CD14-positive monocyte (primary cell): ENCODE measurements around the gene RANBP3. TPM values are rescaled to one million over a fixed set of nuclear protein-coding genes. Genes with fewer than 3 reads are reported as not detected.

ENCODE experiments used
- DNase-seq, 3 donors: peaks; one replicate each; pipeline ENCODE4 v3.0.0-alpha.2; 2011 to 2022
- H2AFZ ChIP-seq: 2 replicates; pipeline ENCODE4 v1.6.0; 2012; ENCODE audit warnings: mild to moderate bottlenecking, low read depth, low read length, inconsistent platforms; ENCODE audit not compliant: insufficient read depth, poor library complexity, severe bottlenecking
- H3K27ac ChIP-seq, 2 donors: 1 replicate in 1 of 2; 2 replicates in 1 of 2; pipeline ENCODE4 v1.5.1; 2012 to 2013; ENCODE audit warnings: low read length in 2 of 2, control low read depth in 1 of 2, inconsistent platforms in 1 of 2, low read depth in 1 of 2, mild to moderate bottlenecking in 1 of 2
- H3K27me3 ChIP-seq, 2 donors: one replicate each; pipeline versions ENCODE4 v1.6.0 to v1.6.1; 2011 to 2013; ENCODE audit warnings: low read length in 2 of 2; ENCODE audit not compliant: control insufficient read depth in 2 of 2, insufficient read depth in 2 of 2
- H3K36me3 ChIP-seq, 2 donors: replicated peaks in 1 of 2; 1 replicate in 1 of 2; 2 replicates in 1 of 2; pipeline versions ENCODE4 v1.5.1 to v1.6.1; 2012 to 2013; ENCODE audit warnings: low read length in 2 of 2, control low read depth in 1 of 2, inconsistent platforms in 1 of 2, mild to moderate bottlenecking in 1 of 2; ENCODE audit not compliant: insufficient read depth in 2 of 2, control insufficient read depth in 1 of 2
- H3K4me1 ChIP-seq, 2 donors: 1 replicate in 1 of 2; 2 replicates in 1 of 2; pipeline versions ENCODE4 v1.5.1 to v1.6.1; 2012 to 2013; ENCODE audit warnings: low read length in 2 of 2, control low read depth in 1 of 2, inconsistent platforms in 1 of 2, mild to moderate bottlenecking in 1 of 2, moderate library complexity in 1 of 2; ENCODE audit not compliant: insufficient read depth in 2 of 2, control insufficient read depth in 1 of 2
- H3K4me2 ChIP-seq: replicated peaks from 2 replicates; pipeline ENCODE3; 2012; ENCODE audit warnings: low read length, moderate library complexity, mild to moderate bottlenecking; ENCODE audit not compliant: poor library complexity, severe bottlenecking; ENCODE audit errors: extremely low read depth
- H3K4me3 ChIP-seq, 3 experiments: fragments of 200-600 bp in 1 of 3; sonication (generic) in 1 of 3; replicated peaks in 1 of 3; 1 replicate in 2 of 3; 2 replicates in 1 of 3; pipeline ENCODE4 v1.5.1; 2011 to 2013; ENCODE audit warnings: low read length in 3 of 3, mild to moderate bottlenecking in 3 of 3, control low read depth in 2 of 3, low read depth in 2 of 3, inconsistent platforms in 1 of 3, moderate library complexity in 1 of 3
- H3K79me2 ChIP-seq: 2 replicates; pipeline ENCODE4 v1.6.0; 2012; ENCODE audit warnings: mild to moderate bottlenecking, control low read depth, inconsistent platforms, low read length, moderate library complexity; ENCODE audit not compliant: insufficient read depth
- H3K9ac ChIP-seq: 2 replicates; pipeline ENCODE4 v1.6.0; 2017; ENCODE audit warnings: low read length, mild to moderate bottlenecking; ENCODE audit not compliant: insufficient read depth, poor library complexity, severe bottlenecking
- H3K9me3 ChIP-seq, 2 donors: replicated peaks in 1 of 2; 1 replicate in 1 of 2; 2 replicates in 1 of 2; pipeline versions ENCODE4 v1.5.1 to v1.6.1; 2012 to 2013; ENCODE audit warnings: low read length in 2 of 2, control low read depth in 1 of 2; ENCODE audit not compliant: control insufficient read depth in 1 of 2, insufficient read depth in 1 of 2
- H4K20me1 ChIP-seq: 2 replicates; pipeline ENCODE4 v1.6.0; 2012; ENCODE audit warnings: mild to moderate bottlenecking, low read length, control low read depth, moderate library complexity; ENCODE audit not compliant: insufficient read depth
- H3K27ac Mint-ChIP-seq, 7 donors: one replicate each; pipeline ENCODE4 v1.8.0; 2020; ENCODE audit warnings: mild to moderate bottlenecking in 7 of 7, mixed read lengths in 7 of 7, moderate library complexity in 6 of 7, inconsistent platforms in 2 of 7
- H3K27me3 Mint-ChIP-seq, 3 donors: one replicate each; pipeline ENCODE4 v1.8.0; 2021 to 2022; ENCODE audit warnings: low read depth in 3 of 3, mild to moderate bottlenecking in 3 of 3, mixed read lengths in 3 of 3, moderate library complexity in 3 of 3, inconsistent platforms in 1 of 3
- H3K36me3 Mint-ChIP-seq, 2 donors: one replicate each; pipeline ENCODE4 v1.8.0; 2020; ENCODE audit warnings: mixed read lengths in 2 of 2, inconsistent platforms in 1 of 2, mild to moderate bottlenecking in 1 of 2
- H3K4me1 Mint-ChIP-seq: one replicate; pipeline ENCODE4 v1.8.0; 2020; ENCODE audit warnings: mild to moderate bottlenecking, mixed read lengths
- H3K4me3 Mint-ChIP-seq, 2 donors: one replicate each; pipeline ENCODE4 v1.8.0; 2020; ENCODE audit warnings: mild to moderate bottlenecking in 2 of 2, mixed read lengths in 2 of 2, moderate library complexity in 1 of 2
- H3K9me3 Mint-ChIP-seq, 7 donors: one replicate each; pipeline ENCODE4 v1.8.0; 2020 to 2022; ENCODE audit warnings: mixed read lengths in 7 of 7, mild to moderate bottlenecking in 6 of 7, moderate library complexity in 6 of 7, inconsistent platforms in 2 of 7
- WGBS: methylation state at CpG from one replicate; pipeline ENCODE4 v1.1.5; 2013; ENCODE audit warnings: missing lambda C conversion rate; ENCODE audit not compliant: insufficient coverage; 5-methylcytosine and 5-hydroxymethylcytosine counted together
- intact Hi-C, 2 donors: fragments of 100-400 bp; cut with micrococcal nuclease; formaldehyde crosslinking; loops; one replicate each; pipeline versions ENCODE4 v1.15.0 to v1.15.1; 2023
- polyA plus RNA-seq, 3 donors: library from polyadenylated mRNA; depleted of rRNA in 1 of 3; unstranded in 2 of 3; stranded (reverse) in 1 of 3; fragments of 300-500 nt in 2 of 3; fragments of >200 nt in 1 of 3; fragmentation: Illumina TruSeq in 2 of 3; gene quantifications; 1 replicate in 2 of 3; 2 replicates in 1 of 3; pipeline ENCODE4 v1.2.3, GENCODE V29; 2012 to 2021
- TF ChIP-seq, protein P1 (sequence below): fragments of 200-600 bp; IDR thresholded peaks from one replicate; pipeline ENCODE4 v1.8.0; 2022; ENCODE audit warnings: antibody characterized with exemption, mild to moderate bottlenecking

Gene RANBP3
- polyA plus RNA-seq, 3 donors, result 4.5 to 49.5 (median 8.1) TPM

DNA sequence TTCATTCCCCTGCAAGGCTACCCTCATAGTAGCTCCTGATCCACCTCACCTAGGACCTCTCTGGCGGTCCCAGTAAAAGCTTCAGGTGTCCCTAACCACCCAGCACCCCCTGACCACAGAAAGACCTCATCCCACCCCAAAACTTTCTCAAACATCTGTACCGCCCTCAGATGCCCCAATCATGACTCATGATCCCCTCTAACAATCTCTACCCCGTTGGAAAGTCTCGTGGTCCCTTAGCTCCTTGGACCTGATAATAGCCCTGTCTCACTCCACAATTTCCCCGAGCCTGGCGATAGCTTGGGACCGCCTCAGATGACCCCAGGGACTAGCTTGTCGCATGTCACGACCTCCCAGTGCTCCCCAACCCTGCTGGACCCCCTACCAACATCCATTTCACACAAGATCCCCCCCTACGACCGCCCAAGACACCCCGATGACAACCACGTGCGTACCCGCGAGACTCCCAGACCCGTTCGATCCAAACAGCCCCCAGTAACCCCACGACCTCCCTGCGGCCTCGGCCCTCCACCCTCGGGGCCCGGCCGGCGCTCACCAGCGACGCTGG is 74.8 kb downstream of the RANBP3 start:
- Histone ChIP-seq H3K27ac (peak overlapping the region; percentile 95 to 96), H3K9ac (peak overlapping the region; percentile 99), H3K9me3 (no peaks in the 10 kb centered on the region), H3K36me3 (peaks cover 2 to 7% of the 10 kb centered on the region in 2 donors), H3K27me3 (no peaks in the 10 kb centered on the region), H3K4me1 (peaks cover 19 to 22% of the 10 kb centered on the region in 2 donors), H3K4me3 (peak overlapping the region; percentile 91 to 95 (median 94)), H2AFZ (peak overlapping the region; percentile 96), H3K79me2 (peaks cover 52% of the 10 kb centered on the region), H4K20me1 (peaks cover 26% of the 10 kb centered on the region), H3K4me2 (peak overlapping the region; percentile 99)
- under 1% methylated on average over 25 of the region's 27 CpGs for WGBS
- intact Hi-C loops, result loop anchor here (5.0 to 10.0 kb wide), 5 partner anchors 72 to 522 kb away; partner anchors contain the start of genes DUS3L (in 1 of the 2), HSD11B1L (in 1 of the 2), KHSRP (in 1 of the 2) and MICOS13 (in 1 of the 2)
- Mint-ChIP-seq H3K27me3 (peaks cover 0 to 2% (median 0%) of the 10 kb centered on the region in 3 donors), H3K4me3 (peak overlapping the region; percentile 83 to 94), H3K4me1 (peaks cover 18% of the 10 kb centered on the region), H3K9me3 (peaks cover 0 to 3% (median 0%) of the 10 kb centered on the region in 7 donors), H3K27ac (peak overlapping the region; percentile 95 to 99 (median 98)), H3K36me3 (peaks cover 13 to 25% of the 10 kb centered on the region in 2 donors)
- DNase-seq, result peak; percentile 5 to 49 (median 11)
- TF ChIP-seq, protein P1, sequence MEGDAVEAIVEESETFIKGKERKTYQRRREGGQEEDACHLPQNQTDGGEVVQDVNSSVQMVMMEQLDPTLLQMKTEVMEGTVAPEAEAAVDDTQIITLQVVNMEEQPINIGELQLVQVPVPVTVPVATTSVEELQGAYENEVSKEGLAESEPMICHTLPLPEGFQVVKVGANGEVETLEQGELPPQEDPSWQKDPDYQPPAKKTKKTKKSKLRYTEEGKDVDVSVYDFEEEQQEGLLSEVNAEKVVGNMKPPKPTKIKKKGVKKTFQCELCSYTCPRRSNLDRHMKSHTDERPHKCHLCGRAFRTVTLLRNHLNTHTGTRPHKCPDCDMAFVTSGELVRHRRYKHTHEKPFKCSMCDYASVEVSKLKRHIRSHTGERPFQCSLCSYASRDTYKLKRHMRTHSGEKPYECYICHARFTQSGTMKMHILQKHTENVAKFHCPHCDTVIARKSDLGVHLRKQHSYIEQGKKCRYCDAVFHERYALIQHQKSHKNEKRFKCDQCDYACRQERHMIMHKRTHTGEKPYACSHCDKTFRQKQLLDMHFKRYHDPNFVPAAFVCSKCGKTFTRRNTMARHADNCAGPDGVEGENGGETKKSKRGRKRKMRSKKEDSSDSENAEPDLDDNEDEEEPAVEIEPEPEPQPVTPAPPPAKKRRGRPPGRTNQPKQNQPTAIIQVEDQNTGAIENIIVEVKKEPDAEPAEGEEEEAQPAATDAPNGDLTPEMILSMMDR, result no peak

DNA sequence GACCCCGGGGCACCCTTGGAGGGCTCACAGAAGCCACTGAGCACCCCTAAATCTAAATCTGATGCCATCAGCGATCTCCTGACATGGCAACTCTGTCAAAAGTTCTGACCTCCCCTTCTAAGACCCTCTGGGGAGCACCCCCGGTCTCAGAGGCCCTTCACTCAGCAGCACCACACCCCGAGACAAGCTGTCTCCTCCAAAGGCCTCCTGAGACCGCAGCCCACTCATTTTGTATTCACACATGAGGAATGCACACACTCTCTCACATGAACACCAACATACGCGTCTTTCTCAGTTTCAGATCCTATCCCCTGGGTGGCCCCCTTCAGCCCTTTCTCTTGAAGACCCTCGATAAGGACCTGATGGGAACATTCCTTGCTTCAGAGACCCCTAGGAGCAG is 77.0 kb downstream of the RANBP3 start:
- Mint-ChIP-seq H3K27me3 (peaks cover 0 to 2% (median 0%) of the 10 kb centered on the region in 3 donors), H3K4me3 (peak overlapping the region in 1 of 2 donors; percentile 6), H3K4me1 (peaks cover 18% of the 10 kb centered on the region), H3K9me3 (peaks cover 0 to 3% (median 0%) of the 10 kb centered on the region in 7 donors), H3K27ac (peak overlapping the region in 1 of 7 donors; percentile 80), H3K36me3 (peaks cover 18 to 37% of the 10 kb centered on the region in 2 donors)
- H3K27ac ChIP-seq, result no peak overlapping the region
- H3K79me2 ChIP-seq, result peaks cover 58% of the 10 kb centered on the region
- H3K36me3 ChIP-seq, result peaks cover 19% of the 10 kb centered on the region in 2 donors
- H3K4me3 ChIP-seq, result no peak overlapping the region
- H3K9me3 ChIP-seq, result no peaks in the 10 kb centered on the region
- 93% methylated on average over 7 of the region's 8 CpGs for WGBS
- no peak overlapping the region for H3K9ac ChIP-seq
- no peak overlapping the region for H2AFZ ChIP-seq
- no peaks in the 10 kb centered on the region for H3K27me3 ChIP-seq
- intact Hi-C loops, result loop anchor here (5.0 to 10.0 kb wide), 5 partner anchors 74 to 524 kb away; partner anchors contain the start of genes DUS3L (in 1 of the 2), HSD11B1L (in 1 of the 2), KHSRP (in 1 of the 2) and MICOS13 (in 1 of the 2)
- TF ChIP-seq, protein P1, result no peak
- DNase-seq, result no peak
- no peak overlapping the region for H3K4me2 ChIP-seq
- H3K4me1 ChIP-seq, result peaks cover 19 to 22% of the 10 kb centered on the region in 2 donors
- H4K20me1 ChIP-seq, result peaks cover 44% of the 10 kb centered on the region
